Parathyroid adenoma (tissue), 2 donors: ENCODE data around the gene RBM24.

Source experiments
- H2AFZ ChIP-seq: fragments of 300-600 bp; sonication (generic); one replicate; pipeline ENCODE4 v1.7.0; 2017; ENCODE audit warnings: antibody characterized with exemption, mild to moderate bottlenecking
- H3K27ac ChIP-seq: fragments of 300-600 bp; sonication (generic); one replicate; pipeline ENCODE4 v1.7.0; 2017
- H3K27me3 ChIP-seq: fragments of 300-600 bp; sonication (generic); one replicate; pipeline ENCODE4 v1.7.0; 2017; ENCODE audit warnings: low read length; ENCODE audit not compliant: control insufficient read depth, insufficient read depth
- H3K36me3 ChIP-seq: fragments of 300-600 bp; sonication (generic); one replicate; pipeline ENCODE4 v1.7.0; 2017; ENCODE audit warnings: low read length; ENCODE audit not compliant: control insufficient read depth, insufficient read depth
- H3K4me1 ChIP-seq: fragments of 300-600 bp; sonication (generic); one replicate; pipeline ENCODE4 v1.7.0; 2017; ENCODE audit warnings: control low read depth
- H3K4me2 ChIP-seq: fragments of 300-600 bp; sonication (generic); one replicate; pipeline ENCODE4 v1.7.0; 2017; ENCODE audit warnings: low read length
- H3K4me3 ChIP-seq: fragments of 300-600 bp; sonication (generic); one replicate; pipeline ENCODE4 v1.7.0; 2017; ENCODE audit warnings: low read depth, low read length
- H3K79me2 ChIP-seq: fragments of 300-600 bp; sonication (generic); one replicate; pipeline ENCODE4 v1.7.0; 2017; ENCODE audit warnings: control low read depth
- H3K9ac ChIP-seq: fragments of 300-600 bp; sonication (generic); one replicate; pipeline ENCODE4 v1.7.0; 2017; ENCODE audit warnings: mild to moderate bottlenecking
- H3K9me3 ChIP-seq: fragments of 300-600 bp; sonication (generic); one replicate; pipeline ENCODE4 v1.7.0; 2017; ENCODE audit warnings: low read length; ENCODE audit not compliant: control insufficient read depth
- TF ChIP-seq, protein P1 (sequence below): fragments of 300-600 bp; sonication (generic); IDR thresholded peaks from one replicate; pipeline ENCODE4 v1.7.0; 2017; ENCODE audit warnings: antibody characterized with exemption, mild to moderate bottlenecking
- donor health status: primary hyperparathyroidism.

The RBM24 gene

DNA sequence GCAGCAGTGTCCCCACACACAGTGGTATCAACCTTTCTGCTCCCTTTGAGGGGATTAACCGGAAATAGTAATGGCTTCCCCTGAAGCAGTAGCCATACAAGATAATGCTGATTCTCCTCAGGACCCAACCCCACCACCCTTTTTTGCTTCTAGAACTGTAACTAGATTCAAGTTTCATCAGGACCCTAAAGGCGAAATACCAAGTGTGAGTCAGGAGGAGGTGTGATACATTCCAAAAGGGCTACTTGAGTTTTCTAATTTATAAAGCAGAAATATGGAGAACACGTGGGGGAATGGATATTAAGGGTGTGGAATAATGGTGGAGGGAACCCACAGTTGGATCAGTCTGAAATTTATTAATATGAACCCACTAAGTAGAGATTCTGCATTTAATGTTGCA, 60.7 kb downstream of the RBM24 start:
- no peaks in the 10 kb centered on the region for H3K79me2 ChIP-seq
- no peak overlapping the region for H3K9ac ChIP-seq
- H3K4me3 ChIP-seq: no peak overlapping the region
- H3K27me3 ChIP-seq: no peaks in the 10 kb centered on the region
- TF ChIP-seq, protein P1, sequence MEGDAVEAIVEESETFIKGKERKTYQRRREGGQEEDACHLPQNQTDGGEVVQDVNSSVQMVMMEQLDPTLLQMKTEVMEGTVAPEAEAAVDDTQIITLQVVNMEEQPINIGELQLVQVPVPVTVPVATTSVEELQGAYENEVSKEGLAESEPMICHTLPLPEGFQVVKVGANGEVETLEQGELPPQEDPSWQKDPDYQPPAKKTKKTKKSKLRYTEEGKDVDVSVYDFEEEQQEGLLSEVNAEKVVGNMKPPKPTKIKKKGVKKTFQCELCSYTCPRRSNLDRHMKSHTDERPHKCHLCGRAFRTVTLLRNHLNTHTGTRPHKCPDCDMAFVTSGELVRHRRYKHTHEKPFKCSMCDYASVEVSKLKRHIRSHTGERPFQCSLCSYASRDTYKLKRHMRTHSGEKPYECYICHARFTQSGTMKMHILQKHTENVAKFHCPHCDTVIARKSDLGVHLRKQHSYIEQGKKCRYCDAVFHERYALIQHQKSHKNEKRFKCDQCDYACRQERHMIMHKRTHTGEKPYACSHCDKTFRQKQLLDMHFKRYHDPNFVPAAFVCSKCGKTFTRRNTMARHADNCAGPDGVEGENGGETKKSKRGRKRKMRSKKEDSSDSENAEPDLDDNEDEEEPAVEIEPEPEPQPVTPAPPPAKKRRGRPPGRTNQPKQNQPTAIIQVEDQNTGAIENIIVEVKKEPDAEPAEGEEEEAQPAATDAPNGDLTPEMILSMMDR: no peak
- H3K4me1 ChIP-seq: no peaks in the 10 kb centered on the region
- no peak overlapping the region for H3K27ac ChIP-seq
- no peaks in the 10 kb centered on the region for H3K9me3 ChIP-seq
- no peak overlapping the region for H2AFZ ChIP-seq
- H3K36me3 ChIP-seq: no peaks in the 10 kb centered on the region
- H3K4me2 ChIP-seq: no peak overlapping the region

DNA sequence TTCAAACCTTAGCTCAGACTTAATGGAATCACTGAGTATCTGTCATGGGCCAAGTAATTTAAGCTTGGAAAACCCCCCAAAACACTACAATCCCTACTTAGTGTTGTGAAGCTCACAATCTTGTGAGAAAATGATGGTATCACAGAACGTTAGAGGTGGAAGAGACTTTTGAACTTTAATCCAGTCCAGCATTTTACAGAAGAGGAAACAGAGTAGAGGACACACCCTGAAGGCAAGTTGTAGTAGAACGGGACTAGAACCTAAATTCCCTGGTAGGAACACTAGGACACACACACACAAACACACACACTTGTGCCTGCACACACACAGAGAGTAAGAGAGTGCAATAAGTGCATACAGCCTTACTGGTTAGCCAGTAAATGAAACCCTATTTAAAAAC, 62.1 kb downstream of the RBM24 start:
- Histone ChIP-seq H3K9ac (no peak overlapping the region), H2AFZ (no peak overlapping the region), H3K27me3 (no peaks in the 10 kb centered on the region), H3K79me2 (no peaks in the 10 kb centered on the region), H3K4me2 (no peak overlapping the region), H3K27ac (no peak overlapping the region), H3K4me1 (no peaks in the 10 kb centered on the region), H3K36me3 (no peaks in the 10 kb centered on the region), H3K4me3 (no peak overlapping the region), H3K9me3 (no peaks in the 10 kb centered on the region)
- TF ChIP-seq, protein P1: no peak
